Liver (tissue), 3 donors: Measurements from ENCODE around the gene LAMTOR1.

Experiments used
- CTCF ChIP-seq: fragments of 150-350 bp; IDR thresholded peaks from 2 replicates; pipeline ENCODE4 v1.5.1; 2017; ENCODE audit warnings: improper control_type of control experiment, low read depth, low read length; ENCODE audit not compliant: missing input control
- EGR1 ChIP-seq, 2 donors: IDR thresholded peaks; 2 replicates each; pipeline ENCODE4 v1.6.1; 2016 to 2018; ENCODE audit warnings: antibody characterized with exemption in 2 of 2, low read depth in 2 of 2
- GABPA ChIP-seq, 2 donors: IDR thresholded peaks in 1 of 2; conservative IDR thresholded peaks in 1 of 2; 2 replicates each; pipeline ENCODE4 v1.6.1; 2016; ENCODE audit warnings: antibody characterized with exemption in 2 of 2, mild to moderate bottlenecking in 1 of 2, moderate library complexity in 1 of 2
- HNF4A ChIP-seq, 2 donors: conservative IDR thresholded peaks; 2 replicates each; pipeline ENCODE4 v1.6.1; 2016; ENCODE audit warnings: antibody characterized with exemption in 2 of 2, mild to moderate bottlenecking in 2 of 2
- SP1 ChIP-seq: IDR thresholded peaks from 2 replicates; pipeline ENCODE4 v1.6.1; 2018; ENCODE audit warnings: antibody characterized with exemption, mild to moderate bottlenecking
- TAF1 ChIP-seq: conservative IDR thresholded peaks from 2 replicates; pipeline ENCODE4 v1.6.1; 2016; ENCODE audit warnings: antibody characterized with exemption, mild to moderate bottlenecking
- YY1 ChIP-seq: IDR thresholded peaks from 2 replicates; pipeline ENCODE4 v1.6.1; 2016; ENCODE audit warnings: antibody characterized with exemption, mild to moderate bottlenecking
- TF ChIP-seq, protein P1 (sequence below): IDR thresholded peaks from 2 replicates; pipeline ENCODE4 v1.6.1; 2016; ENCODE audit warnings: antibody characterized with exemption
- TF ChIP-seq, protein P2 (sequence below): IDR thresholded peaks from 2 replicates; pipeline ENCODE4 v1.6.1; 2016; ENCODE audit warnings: antibody characterized with exemption
- TF ChIP-seq, protein P3 (sequence below): IDR thresholded peaks from 2 replicates; pipeline ENCODE4 v1.6.1; 2016; ENCODE audit warnings: antibody characterized with exemption, mild to moderate bottlenecking
- donor health status: healthy.
- donor health status: healthy.

GRCh38 chr11:72144807-72145565 lies 41.9 kb upstream of the LAMTOR1 start:
- TF ChIP-seq, protein P1, sequence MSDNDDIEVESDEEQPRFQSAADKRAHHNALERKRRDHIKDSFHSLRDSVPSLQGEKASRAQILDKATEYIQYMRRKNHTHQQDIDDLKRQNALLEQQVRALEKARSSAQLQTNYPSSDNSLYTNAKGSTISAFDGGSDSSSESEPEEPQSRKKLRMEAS, result no peak
- TF ChIP-seq CTCF (no peak), TAF1 (no peak), GABPA (IDR thresholded peaks at IDR 0.05 in 1 of 2, conservative IDR thresholded peaks at IDR 0.05 in 1 of 2) (no peak), HNF4A (conservative IDR thresholded peaks at IDR 0.05) (no peak), EGR1 (IDR thresholded peaks at IDR 0.05; ENCODE audit: low read depth in 2 of 2) (no peak), SP1 (no peak), YY1 (no peak)
- TF ChIP-seq, protein P2, sequence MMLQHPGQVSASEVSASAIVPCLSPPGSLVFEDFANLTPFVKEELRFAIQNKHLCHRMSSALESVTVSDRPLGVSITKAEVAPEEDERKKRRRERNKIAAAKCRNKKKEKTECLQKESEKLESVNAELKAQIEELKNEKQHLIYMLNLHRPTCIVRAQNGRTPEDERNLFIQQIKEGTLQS, result no peak
- TF ChIP-seq, protein P3, sequence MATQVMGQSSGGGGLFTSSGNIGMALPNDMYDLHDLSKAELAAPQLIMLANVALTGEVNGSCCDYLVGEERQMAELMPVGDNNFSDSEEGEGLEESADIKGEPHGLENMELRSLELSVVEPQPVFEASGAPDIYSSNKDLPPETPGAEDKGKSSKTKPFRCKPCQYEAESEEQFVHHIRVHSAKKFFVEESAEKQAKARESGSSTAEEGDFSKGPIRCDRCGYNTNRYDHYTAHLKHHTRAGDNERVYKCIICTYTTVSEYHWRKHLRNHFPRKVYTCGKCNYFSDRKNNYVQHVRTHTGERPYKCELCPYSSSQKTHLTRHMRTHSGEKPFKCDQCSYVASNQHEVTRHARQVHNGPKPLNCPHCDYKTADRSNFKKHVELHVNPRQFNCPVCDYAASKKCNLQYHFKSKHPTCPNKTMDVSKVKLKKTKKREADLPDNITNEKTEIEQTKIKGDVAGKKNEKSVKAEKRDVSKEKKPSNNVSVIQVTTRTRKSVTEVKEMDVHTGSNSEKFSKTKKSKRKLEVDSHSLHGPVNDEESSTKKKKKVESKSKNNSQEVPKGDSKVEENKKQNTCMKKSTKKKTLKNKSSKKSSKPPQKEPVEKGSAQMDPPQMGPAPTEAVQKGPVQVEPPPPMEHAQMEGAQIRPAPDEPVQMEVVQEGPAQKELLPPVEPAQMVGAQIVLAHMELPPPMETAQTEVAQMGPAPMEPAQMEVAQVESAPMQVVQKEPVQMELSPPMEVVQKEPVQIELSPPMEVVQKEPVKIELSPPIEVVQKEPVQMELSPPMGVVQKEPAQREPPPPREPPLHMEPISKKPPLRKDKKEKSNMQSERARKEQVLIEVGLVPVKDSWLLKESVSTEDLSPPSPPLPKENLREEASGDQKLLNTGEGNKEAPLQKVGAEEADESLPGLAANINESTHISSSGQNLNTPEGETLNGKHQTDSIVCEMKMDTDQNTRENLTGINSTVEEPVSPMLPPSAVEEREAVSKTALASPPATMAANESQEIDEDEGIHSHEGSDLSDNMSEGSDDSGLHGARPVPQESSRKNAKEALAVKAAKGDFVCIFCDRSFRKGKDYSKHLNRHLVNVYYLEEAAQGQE, result no peak
